HPDE6-E6E7 (cell line): ENCODE data around the gene AIP.
"Not testable (repeated sequence)": the region's sequence is repeated elsewhere in the genome, so short reads cannot be mapped to it uniquely, and the experiment has no call there.

Source experiments
- DNase-seq: peaks from one replicate; pipeline ENCODE4 v3.0.0; 2011; ENCODE audit warnings: missing footprints; ENCODE audit errors: extremely low spot score

AIP gene

GRCh38 chr11:67468759-67469507 is 13.9 kb upstream of the AIP start, which contains the start of gene TMEM134:
TSS of gene TMEM134 (minus strand) at chr11:67469251. CDS start at chr11:67469192, 59 bp downstream.
- DNase-seq: peak; percentile 86

GRCh38 chr11:67469508-67469811 is 13.4 kb upstream of the AIP start:
- DNase-seq: no peak

- no peak for DNase-seq
Measured at GRCh38 chr11:67470337-67471002, 12.4 kb upstream of the AIP start.

- DNase-seq: no peak
Measured at GRCh38 chr11:67472882-67473281, 9.9 kb upstream of the AIP start.

- not testable (repeated sequence) for DNase-seq
Measured at GRCh38 chr11:67476692-67477091, 6.1 kb upstream of the AIP start.

- not testable (repeated sequence) for DNase-seq
Measured at GRCh38 chr11:67477344-67478050, 5.3 kb upstream of the AIP start.

- DNase-seq: no peak
Measured at GRCh38 chr11:67482275-67482826, 475 bp upstream of the AIP start.

GRCh38 chr11:67483831-67484665 is 1.2 kb downstream of the AIP start:
- DNase-seq: no peak

GRCh38 chr11:67484847-67485311 is 2.1 kb downstream of the AIP start:
- no peak for DNase-seq

- DNase-seq: not testable (repeated sequence)
Measured at GRCh38 chr11:67485873-67486361, 3.1 kb downstream of the AIP start.

GRCh38 chr11:67486481-67487195 is 3.8 kb downstream of the AIP start:
- no peak for DNase-seq

GRCh38 chr11:67489203-67489884 is 6.5 kb downstream of the AIP start:
- no peak for DNase-seq

GRCh38 chr11:67489885-67490726 is 7.3 kb downstream of the AIP start:
- no peak for DNase-seq

- no peak for DNase-seq
Measured at GRCh38 chr11:67490727-67491065, 7.9 kb downstream of the AIP start.

GRCh38 chr11:67491276-67492068 is 8.6 kb downstream of the AIP start:
- DNase-seq: no peak

GRCh38 chr11:67492069-67492727 is 9.4 kb downstream of the AIP start:
- no peak for DNase-seq

GRCh38 chr11:67492801-67493547 is 10.1 kb downstream of the AIP start:
- DNase-seq: no peak
